ENCODE results near the gene INPP5D.

The INPP5D gene

DNA sequence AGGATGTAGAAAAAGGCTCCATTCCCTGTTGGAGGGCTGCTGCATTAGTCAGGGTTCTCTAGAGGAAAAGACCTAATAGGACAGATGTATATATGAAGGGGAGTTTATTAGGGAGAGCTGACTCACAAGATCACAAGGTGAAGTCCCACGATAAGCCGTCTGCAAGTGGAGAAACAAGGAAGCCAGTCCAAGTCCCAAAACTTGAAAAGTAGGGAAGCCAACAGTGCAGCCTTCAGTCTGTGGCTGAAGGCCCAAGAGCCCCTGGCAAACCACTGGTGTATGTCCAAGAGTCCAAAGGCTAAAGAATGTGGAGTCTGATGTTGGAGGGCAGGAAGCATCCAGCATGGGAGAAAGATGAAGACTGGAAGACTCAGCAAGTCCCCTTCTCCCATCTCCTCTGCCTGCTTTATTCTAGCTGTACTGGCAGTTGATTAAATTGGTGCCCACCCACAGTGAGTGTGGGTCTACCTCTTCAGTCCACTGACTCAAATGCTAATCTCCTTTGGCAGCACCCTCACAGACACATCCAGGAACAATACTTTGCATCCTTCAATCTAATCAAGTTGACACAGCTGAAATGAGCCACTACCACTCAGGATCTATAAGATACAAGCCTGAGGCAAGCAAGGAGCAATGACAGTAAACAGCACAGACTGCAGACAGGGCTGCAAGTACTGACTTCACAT is 161.4 kb downstream of the INPP5D start:
- DNase-seq: no peak

DNA sequence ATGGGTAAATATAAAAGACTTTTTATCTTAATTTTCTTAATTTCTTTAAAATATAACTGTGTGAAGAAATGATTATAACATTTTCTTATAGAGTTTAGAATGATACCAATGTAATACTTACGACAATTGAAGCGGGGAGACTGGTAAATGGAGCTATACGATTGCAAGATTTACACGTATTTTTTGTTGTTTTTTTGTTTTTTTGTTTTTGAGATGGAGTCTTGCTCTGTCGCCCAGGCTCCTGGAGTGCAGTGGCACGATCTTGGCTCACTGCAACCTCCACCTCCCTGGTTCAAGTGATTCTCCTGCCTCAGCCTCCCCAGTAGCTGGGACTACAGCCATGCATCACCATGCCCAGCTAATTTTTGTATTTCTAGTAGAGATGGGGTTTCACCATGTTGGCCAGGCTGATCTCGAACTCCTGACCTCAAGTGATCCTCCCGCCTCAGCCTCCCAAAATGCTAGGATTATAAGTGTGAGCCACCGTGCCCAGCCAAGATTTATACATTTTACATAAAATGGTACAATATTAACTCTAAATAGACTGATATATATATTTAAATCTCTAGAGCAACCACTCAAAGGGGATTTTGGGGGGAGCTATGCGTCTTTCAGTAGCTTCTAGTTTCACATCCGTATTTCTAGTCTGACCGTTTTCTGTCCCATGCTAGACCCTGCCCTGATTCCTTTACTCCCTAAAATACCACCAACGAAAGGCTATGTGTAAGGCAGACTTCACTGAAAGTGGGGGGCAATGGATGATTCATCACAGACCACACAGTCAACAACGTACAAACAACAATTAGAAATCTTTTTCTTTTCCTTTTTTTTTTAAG is 163.1 kb downstream of the INPP5D start:
- DNase-seq: no peak

DNA sequence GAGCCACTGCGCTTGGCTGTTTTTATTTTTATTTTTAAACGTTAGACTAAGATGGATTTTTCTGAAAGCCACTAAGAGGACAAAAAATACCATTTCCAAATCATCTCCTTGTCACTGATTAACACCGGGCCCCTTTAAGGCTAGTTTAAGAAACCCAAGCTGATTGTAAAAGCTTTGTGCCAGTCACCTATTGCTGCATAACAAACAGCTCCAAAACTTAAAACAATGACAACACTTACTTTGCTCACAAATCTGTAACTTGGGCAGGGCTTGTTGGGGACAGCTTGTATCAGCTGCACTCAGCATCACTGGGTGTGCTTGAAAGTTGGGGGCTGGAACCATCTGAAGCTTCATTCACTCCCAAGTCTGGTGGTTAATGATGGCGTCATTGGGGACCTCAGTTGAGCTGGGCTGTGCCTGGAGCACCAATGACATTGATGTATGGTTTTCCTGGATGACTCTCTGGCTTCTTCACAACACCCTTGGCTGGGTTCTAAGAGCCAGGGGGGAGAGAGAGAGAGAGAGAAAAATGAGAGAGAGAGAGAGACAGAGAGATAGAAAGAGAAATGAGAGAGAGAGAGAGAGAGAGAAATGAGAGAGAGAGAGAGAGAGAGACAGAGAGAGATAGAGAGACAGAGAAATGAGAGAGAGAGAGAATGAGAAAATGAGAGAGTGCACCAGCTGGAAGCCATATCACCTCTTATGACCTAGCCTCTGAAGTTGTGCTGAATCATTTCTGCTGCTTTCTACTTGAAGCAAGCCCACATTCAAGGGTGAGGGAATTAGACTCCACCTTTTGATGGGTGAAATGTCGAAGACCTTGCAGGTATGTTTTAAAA is 165.3 kb downstream of the INPP5D start:
- DNase-seq: no peak

- DNase-seq: no peak
Observed at GRCh38 chr2:233226511-233227031, 166.4 kb downstream of the INPP5D start.

DNA sequence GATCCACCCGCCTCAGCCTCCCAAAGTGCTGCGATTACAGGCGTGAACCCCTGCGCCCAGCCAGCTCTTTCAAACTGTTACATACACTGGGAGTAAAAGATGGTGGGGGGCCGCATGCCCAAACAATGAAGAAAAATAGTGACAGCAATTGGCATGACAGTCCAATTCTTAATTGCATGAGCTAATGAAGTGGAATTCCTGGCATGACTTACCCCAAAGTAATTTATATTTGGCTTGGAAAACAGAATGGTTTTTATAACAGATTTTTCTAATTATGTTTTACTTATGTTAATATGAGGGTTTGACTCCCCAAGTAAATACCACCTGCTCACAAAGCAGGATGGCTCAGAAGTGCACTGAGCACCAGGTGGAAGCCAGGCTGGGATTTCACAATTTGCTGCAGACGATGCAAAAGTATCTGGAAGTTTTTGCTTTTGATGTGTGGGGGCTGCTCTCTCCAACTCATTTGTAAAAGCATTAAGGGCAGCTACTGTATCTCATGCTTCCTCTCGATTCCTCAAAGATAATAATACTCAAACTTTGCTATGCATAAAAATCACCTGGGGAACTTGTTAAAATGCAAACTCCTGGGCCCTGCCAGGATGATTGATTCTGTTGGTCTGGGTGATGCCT is 167.3 kb downstream of the INPP5D start:
- no peak for DNase-seq

GRCh38 chr2:233228376-233228775 is 168.2 kb downstream of the INPP5D start:
- no peak for DNase-seq

GRCh38 chr2:233233618-233234230 is 173.6 kb downstream of the INPP5D start:
- DNase-seq: no peak

GRCh38 chr2:233234264-233234663 is 174.1 kb downstream of the INPP5D start:
- no peak for DNase-seq

DNA sequence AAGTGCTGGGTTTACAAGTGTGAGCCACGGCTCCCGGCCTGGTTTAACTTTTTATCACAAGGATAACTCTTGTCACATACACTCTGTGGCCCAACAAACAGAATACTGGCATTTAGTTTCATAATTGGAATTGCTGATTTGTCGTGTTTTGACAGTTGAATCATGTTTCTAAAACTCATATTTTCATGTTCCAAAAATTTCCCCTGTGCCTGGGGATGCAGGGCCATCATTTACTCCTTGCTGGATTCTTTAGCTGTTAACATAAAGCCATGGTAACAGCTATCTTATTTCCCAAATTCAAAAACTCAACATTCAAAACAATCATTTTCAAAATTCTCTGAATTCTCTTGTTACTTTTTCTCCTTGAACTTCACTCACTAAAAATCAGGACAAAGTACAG is 174.9 kb downstream of the INPP5D start:
- no peak for DNase-seq

GRCh38 chr2:233235977-233236376 is 175.8 kb downstream of the INPP5D start:
- DNase-seq: no peak

DNA sequence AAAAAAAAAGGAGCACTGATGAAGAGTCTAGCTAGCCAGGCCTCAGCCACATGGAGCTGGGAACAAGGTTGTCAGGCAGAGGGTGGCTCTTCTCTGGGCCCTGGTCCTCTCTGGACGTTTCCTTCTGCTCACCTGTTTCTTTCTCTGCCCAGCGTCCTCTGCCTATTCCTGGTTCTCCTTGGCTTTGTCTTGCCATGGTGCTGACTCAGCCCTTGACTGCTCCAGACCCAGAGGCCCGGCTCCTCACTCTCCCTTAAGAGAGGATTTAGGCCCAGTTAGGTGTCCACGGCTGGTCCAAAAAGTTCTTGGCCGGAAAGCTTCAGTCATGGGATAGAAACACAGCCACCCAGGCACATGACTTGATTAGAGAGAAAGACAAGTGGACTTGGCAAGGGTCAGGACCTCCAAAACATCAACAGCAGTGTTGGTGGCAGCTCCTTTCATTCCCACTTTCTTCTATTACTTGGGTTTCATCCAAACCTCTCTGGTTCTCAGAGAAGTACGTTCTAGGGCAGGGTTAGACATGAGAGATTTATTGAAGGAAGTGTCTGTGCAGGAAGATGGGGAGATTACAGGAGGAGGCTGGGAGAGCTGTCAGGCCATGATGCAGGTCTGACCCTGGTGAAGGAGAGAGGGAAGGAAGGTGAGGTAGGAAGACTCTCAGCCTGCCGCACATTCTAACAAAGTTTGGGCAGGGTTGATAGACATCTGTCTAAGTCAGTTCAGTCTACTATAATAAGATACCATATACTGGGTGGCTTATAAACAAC is 176.9 kb downstream of the INPP5D start:
- DNase-seq: no peak

GRCh38 chr2:233240897-233241296 is 180.8 kb downstream of the INPP5D start:
- peak; percentile 23 for DNase-seq

GRCh38 chr2:233241803-233242202 is 181.7 kb downstream of the INPP5D start:
- DNase-seq: no peak

GRCh38 chr2:233242231-233242927 is 182.2 kb downstream of the INPP5D start:
- no peak for DNase-seq

DNA sequence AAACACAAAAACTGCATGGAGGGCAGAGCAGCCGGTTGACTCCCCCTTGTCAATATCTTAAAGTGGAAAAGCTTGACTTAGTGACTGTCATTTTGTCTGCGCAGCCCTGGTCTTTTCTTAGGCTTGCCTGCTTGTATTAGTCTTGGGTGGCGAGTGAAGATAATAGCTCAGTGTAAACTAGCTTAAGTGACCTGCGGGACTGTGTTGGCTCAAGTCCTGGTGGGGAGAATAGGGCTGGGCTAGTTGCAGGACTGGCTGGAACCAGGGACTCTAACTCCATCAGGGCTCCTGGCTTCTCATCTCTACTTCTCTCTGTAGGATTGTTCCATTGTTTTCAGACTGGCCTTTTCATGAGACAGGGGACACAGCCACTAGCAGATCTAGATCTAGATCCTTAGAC is 183.2 kb downstream of the INPP5D start:
- no peak for DNase-seq

DNA sequence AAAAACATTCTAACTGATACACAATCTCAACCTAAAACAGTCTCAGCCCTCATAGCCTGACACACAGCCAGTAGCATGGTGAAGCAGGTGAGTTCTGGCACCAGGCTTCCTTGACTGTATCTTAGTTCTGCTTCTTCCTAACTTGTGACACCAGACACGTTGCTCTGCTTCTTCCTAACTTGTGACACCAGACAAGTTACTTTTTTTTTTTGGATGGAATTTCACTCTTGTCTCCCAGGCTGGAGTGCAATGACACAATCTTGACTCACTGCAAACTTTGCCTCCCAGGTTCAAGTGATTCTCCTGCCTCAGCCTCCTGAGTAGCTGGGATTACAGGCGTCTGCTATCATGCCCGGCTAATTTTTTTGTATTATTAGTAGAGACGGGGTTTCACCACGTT is 184.7 kb downstream of the INPP5D start:
- DNase-seq: no peak

DNA sequence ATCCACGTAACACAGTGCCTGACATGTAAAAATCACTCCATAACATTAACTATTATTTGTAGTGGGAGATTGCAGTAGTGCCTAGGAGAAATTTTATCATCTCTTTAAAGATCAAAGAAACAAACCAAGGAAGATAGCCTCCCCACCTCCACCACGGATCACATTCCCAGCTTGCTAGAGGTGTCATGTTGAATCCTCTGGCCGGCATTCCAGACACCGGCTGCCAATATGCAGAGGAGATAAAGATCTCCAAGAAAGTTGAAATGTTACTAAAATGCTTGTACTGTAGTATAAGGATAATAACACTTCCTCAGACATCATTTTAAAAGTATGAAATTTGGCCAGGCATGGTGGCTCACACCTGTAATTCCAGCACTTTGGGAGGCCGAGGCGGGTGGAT is 185.3 kb downstream of the INPP5D start:
- DNase-seq: no peak

- no peak for DNase-seq
Observed at GRCh38 chr2:233247116-233247515, 187.0 kb downstream of the INPP5D start.

- peak; percentile 41 for DNase-seq
Observed at GRCh38 chr2:233247744-233248143, 187.6 kb downstream of the INPP5D start.

DNA sequence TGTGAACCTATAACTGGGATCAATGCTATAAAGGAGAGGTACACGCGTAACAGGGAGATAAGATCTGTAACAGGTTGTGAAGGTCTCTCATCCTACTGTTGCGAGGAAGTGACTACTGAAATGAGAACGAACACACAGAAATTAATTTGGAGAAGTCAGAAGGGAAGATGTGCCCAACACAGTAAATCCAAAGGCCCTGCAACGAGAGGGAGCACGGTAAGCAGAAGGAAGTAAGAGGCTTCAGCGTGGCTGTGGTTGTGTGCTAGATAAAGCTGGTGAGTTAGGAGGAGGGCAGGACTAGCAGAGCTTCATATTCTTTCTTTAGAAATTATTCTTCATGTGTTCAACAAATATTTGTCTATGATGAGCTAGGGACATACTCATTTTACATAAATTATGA is 188.9 kb downstream of the INPP5D start:
- DNase-seq: no peak

DNA sequence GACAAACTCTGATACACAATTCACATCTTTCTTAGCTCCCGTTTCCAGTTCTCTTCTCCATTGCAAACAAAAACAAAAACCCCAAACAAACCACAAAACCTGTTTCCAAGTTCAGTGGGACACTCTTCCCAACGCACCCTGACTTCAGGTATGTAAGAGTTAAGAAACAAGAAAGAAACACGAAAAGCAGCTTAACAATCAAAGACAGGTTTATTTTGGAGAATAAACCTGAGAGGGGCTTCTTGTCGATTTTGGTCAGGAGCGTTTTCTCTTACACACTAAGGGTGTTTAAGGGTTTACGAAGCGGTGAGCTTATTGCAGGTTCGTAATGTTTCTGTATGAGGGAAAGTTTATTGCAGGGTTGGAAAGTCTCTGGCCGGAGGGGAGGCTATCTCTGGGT is 190.4 kb downstream of the INPP5D start:
- DNase-seq: no peak
